GM19468 (cell line): Measurements from ENCODE around the gene TCEAL7.
A peak's percentile ranks its signal among the peaks of the same experiment; 100 is the strongest.
"Not testable (repeated sequence)": the region's sequence is repeated elsewhere in the genome, so short reads cannot be mapped to it uniquely, and the experiment has no call there.

ENCODE experiments used
- ATAC-seq: cut with Tn5 transposase; IDR thresholded peaks from one replicate; pipeline ENCODE4 v1.9.1; 2021; ENCODE audit warnings: mild to moderate bottlenecking, moderate library complexity, moderate number of reproducible peaks; ENCODE audit not compliant: unreplicated experiment; ENCODE audit errors: extremely low read depth

The TCEAL7 gene, protein sequence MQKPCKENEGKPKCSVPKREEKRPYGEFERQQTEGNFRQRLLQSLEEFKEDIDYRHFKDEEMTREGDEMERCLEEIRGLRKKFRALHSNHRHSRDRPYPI

DNA sequence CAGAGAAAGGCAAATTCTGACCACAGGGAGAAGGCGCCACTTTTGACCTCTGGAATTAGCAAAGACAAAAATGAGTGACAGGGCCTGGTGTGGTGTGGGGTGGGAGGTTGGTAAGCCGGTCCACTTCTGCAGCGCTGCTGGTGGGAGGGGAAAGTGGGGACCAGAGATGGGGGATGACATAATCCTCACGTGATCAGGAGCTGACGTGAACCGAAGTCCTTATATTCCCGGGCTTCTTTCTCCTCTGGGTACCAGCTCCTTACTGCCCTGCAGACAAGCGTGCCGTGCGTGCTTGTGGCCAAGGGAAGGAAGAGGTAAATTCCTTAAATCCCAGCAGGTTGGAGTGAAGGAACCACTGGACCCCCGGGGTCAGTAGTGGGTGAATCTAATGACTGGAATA, at the start of gene TCEAL7:
TCEAL7 (plus strand) TSS at position 249 of the 400 bp plus-strand sequence. CDS start 1,165 bp downstream, outside the sequence.
- no peak for ATAC-seq

DNA sequence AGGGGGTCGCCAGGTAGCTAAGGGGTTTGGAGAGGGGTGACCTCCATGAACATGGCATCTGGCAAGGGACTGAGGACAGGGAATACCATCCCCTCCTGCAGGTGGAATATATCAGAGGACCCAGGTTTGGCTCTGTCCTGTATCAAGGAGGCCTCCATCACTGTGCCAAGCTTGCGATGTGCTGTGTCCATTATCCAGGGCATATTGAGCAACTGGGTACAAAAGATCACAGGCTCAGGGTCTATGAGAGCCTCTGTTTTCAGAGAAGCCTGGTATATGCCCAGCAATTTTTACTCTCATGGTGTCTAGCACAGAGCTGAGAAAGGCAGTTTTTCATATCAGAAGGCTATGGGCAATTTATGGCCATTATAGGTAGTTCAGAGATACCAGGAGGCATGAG, 36.9 kb upstream of the TCEAL7 start:
- ATAC-seq, result no peak

DNA sequence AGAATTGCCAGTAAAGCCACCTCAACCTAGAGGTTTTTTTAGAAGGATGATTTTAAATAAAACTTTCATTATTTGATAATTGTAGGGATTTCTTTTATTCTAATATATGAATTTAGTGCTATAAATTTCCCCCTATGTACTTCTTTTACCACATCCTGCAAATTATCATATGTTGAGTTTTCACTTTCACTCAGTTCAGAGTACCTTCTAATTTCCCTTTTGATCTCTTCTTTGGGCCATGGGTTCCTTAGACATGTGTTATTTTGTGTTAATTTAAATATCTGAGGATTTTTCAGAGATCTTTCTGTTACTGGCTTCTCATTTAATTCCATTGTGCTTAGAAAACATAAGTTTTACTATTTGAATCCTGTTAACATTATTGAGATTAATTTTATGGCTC, 25.3 kb upstream of the TCEAL7 start:
- no peak for ATAC-seq

DNA sequence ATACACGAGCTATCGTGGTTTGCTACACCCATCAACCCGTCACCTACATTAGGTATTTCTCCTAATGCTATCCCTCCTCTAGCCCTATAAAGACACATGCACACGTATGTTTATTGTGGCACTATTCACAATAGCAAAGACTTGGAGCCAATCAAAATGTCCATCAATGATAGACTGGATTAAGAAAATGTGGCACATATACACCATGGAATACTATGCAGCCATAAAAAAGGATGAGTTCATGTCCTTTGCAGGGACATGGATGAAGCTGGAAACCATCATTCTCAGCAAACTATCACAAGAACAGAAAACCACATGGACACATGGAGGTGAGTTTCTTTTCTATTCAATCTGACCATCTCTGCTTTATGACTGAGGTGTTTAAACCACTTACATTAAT, 24.4 kb upstream of the TCEAL7 start:
- ATAC-seq, result not testable (repeated sequence)

DNA sequence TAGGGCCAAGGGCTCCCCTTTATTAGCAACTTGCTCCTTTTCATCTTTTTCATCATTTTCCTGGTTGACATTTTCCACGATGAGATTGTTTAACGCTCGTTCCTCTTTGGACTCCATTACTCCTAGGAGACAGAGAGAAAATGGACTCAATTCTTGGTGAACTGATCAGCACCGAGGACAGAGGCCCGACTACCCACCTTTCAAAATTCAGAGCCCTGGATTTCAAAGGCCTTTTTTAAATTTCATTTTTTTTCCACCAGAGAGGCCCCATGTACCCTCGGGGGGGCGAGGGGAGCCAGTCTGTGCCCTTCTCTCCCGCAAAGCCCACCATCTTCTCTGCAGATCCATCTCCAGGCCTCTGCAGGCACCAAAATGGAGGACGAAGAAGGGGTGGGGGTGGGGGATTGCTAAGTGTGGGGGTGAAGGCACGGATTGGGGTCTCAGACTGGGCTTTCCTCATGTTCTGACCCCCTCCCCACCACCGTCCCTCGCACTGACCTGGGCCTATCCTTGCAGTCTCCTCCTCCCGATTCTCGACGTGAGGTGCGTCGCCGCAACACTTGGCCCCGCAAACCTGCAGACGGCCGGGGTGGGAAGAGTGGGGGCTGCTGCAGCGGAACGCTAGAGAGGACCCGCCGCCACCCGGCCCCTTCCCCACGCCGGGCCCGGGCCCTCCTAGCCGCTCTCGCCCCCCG, 20.0 kb upstream of the TCEAL7 start:
- no peak for ATAC-seq

DNA sequence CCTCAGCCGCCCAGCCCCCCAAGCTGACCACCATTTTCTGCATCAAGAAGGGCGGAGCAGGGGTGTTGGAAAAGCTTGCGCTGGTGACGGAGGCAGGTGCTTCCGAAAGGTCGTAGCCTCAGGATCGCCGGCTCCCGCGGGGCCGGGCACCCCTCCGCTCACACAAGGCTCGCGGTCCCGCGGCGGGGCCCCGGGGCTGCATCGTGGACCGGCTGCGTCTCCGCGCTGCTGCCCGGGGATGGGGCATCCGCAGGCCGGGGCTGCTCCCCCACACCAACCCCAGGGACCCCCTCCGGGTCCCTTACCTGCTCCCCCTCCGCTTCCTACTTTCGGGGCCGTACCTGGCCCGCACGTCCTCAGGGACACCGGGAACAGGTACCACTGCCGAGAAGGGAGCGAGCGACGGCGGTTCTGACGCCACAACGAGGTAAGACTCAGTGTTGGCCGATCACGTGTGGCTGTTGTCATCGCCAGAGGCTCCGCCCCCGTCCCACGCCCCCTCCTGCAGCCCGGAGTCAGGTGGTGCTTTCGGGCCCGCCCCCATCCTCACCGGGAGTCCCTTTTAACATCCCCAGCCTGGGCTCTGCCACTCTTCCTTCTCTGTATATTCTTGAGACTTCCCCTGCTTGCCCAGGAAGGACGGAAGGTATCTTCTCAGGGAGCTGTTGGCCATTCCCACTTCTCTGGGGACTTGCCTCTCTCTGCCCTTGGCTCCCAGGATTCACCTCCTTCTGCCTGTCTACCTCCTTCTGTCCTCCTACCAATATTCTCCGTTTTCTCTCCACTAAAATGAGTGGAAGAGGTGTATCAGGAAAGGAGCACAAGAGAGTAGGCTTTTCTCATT, 19.3 kb upstream of the TCEAL7 start, which contains the start of gene BEX2:
BEX2 (minus strand) TSS at position 436 of the 844 bp plus-strand sequence. CDS start 1,014 bp downstream, outside the sequence.
- ATAC-seq, result no peak

DNA sequence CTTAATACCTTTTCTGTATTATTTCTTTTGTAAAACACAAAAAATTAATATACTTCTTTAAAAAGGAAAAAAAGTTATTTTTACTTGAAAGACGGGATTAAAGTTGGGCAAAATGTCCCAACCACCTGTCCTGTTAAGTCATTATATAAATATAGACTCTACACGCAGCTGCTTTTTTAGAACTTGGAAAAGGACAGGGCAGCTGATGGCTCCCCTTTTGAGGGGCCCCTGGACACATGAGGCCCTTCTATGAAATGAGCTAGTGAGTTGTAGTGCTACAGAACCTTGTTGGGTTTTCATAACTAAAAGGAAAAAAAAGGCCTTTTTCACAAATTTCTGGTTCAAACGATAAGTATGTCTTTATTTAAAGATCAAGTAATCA, 18.6 kb upstream of the TCEAL7 start:
- ATAC-seq, result no peak

DNA sequence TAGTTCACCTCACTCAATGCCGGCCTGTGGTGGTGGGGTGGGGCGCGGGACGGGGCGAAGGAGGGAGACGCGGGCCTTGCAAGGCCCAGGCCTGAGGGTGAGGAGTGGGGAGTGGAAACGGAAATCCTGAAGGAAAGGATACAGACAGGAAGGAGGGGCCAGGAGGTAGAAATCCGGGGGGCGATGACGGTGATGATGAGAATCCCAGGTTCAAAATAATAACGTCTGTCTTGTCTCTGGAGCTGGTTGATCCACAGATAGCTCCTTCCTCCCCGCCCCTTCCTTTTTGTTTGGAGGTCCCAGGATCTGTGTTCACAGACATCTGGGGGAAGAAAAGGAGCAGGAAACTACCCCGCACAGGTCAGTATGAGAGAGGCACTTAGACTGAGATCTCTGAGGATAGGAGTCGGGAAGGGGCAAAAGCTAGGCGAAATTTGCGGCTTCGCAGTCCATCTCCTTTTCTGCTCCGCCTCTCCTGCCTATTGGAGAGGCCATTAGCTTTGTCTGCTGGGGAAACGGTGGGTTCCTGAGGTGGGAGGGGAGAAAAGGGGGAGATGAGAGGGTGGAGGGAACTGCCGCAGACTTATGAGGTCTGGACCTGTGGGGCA, 746 bp downstream of the TCEAL7 start:
- ATAC-seq, result no peak

DNA sequence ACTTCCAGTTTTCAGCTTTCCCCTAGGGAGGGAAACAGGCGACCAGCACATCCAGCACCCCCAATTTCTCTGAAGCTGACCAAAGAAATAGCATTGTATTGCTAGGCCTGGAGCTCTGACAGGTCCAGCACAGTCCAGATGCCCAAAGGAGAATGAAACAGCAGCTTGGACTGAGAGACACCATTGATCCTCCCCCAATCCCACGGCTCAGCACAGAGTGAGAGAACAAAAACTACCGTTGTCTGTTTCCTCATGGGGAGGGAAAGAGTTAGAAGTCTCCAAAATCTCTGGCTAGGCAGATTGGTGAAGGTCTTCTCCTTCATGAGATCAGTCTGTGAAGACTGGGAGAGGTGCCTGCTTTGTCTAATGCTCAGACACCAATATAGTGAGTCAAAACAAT, 8.6 kb downstream of the TCEAL7 start:
- no peak for ATAC-seq

DNA sequence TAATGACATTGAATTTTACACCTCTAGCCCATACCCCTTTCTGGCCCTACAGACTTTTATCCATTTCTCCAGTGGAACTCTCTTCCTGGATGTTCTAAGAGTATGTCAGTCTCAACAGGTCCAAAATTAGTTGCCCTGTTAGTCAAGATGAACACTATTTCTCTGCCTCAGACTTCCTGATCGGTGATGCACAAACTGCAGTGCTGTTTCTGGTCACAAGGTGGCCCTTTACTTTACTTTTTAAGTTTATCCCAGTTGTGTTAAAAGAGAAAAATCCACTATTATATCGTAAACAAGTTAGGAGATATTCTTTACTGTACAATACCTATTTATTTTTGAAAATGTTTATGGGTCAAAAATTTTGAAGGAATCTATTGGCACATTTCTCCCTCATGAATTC, 13.1 kb downstream of the TCEAL7 start:
- ATAC-seq, result peak; percentile 57

DNA sequence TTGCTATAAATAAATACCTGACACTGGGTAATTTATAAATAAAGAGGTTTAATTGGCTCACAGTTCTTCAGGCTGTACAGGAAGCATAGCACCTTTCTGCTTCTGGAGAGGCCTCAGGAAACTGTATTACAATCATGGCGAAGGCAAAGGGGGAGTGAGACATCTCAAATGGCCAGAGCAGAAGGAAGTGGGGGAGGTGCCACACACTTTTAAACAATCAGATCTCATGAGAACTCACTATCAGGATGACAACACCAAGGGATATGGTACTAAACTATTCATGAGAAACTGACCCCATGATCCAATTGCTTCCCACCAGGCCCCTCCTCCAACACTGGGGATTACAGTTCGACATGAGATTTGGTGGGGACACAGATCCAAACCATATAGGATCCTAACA, 14.6 kb downstream of the TCEAL7 start:
- ATAC-seq, result no peak

DNA sequence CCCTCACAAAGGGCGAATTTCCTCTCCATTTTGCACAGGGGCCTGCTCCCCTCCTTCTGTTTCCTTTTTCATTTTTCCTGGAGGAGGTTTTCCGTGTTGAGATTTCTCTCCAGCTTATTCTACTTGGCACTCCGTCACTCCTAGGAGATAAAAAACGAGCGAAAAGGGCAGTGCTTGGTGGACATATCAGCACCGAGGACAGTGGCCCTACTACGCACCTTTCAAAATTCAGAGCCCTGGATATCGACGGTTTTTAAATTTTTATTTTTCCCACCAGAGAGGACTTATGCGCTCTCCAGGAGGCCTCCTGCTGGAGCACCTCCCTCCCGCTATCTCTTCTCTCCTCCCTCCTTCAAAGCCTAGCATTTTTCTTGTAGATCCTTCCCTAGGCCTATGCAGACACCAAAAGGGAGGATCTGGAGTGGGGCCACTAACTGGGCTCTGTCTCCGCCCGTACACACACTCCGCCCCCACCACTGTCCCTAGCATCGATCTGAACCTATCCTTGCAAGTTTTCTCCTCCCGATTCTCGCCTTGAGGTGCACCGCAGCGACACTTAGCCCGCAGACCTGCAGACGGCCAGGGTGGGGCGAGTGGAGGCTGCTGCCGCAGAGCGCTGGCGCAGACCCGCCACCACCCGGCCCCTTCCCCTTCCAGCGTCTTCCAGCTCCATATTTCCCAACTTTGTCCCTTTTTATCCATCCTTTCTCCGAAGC, 17.8 kb downstream of the TCEAL7 start:
- ATAC-seq, result no peak

DNA sequence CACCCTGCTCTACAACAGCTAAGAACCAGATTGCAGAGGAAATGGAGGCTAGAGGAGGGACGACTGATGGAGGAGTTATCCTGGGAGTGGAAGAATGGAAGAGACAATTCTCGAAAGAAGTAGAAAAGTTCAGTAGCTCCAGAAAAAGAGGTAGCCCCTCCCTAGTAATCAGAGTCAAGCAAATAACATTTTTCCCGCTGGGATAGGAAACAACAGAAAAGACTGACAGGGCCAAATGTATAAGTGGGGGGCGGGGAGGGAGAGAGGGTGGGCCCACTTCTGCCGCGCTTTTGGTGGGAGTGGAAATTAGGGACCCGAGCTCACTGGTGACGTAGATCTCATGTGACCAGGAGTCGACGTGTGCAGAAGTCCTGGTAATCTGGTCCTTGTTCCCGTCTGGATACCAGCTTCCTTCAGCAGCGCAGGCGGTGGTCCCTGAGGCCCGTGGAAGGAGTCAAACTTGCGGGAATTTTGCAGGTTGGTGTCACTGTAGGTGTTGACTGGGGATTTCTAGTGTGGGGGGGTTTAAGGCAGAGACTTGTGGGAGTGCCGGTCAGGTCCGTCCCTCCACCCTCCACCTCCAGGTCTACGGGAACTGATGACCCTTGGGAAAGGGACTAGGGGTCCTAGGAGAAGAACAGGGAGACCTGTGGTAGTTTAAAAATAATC, 26.2 kb downstream of the TCEAL7 start, which contains the start of gene TCEAL9:
TCEAL9 (plus strand) TSS at position 377 of the 669 bp plus-strand sequence. CDS start 1,179 bp downstream, outside the sequence.
- no peak for ATAC-seq

DNA sequence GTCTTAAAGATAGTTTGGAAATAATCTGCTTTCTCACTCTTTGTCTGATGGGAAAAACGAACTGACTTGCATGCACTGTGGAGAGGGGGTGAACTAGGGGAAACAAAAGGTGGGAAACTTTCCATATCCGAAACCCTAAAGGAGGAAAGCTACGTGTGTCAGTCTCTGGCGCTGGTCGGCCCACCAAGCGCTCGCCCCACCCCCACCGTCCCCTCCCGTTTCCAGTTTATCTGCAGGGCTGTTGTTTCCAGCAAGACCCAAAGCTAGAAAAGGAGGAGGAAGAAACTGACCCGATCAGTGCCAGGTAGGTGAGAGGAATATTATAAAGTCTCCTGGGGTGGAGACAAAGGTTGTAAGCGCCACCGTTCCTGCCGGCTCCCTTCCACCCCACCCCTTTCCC, 26.8 kb downstream of the TCEAL7 start:
- no peak for ATAC-seq

DNA sequence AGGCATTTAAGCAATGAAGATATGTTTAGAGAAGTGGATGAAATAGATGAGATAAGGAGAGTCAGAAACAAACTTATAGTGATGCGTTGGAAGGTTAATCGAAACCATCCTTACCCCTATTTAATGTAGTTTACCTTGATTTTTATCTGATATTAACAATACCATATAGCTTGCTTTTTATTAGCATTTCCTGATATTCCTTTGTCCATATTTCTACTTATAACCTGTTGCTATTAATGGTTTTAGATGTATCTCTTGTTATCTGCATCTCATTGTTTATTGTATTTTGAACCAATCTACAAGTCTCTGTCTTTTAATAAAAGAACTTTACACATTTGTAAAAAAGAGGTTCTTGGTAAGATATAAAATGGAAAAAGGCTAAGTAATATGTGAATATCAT, 27.8 kb downstream of the TCEAL7 start:
- ATAC-seq, result no peak

DNA sequence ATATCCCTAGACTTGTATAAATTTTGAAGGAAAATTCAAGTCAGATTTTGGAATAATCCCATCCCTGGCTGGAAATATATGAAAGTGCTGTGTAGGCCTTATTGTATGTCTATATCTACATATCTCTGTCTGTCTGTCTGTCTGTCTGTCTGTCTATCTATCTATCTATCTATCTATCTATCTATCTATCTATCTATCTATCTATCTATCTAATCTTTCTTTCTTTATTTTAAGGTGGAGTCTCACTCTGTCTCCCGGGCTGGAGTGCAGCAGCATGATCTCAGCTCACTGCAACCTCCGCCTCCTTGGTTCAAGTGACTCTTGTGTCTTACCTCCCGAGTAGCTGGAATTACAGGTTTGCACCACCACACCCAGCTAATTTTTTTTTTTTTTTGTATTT, 29.6 kb downstream of the TCEAL7 start:
- ATAC-seq, result not testable (repeated sequence)

DNA sequence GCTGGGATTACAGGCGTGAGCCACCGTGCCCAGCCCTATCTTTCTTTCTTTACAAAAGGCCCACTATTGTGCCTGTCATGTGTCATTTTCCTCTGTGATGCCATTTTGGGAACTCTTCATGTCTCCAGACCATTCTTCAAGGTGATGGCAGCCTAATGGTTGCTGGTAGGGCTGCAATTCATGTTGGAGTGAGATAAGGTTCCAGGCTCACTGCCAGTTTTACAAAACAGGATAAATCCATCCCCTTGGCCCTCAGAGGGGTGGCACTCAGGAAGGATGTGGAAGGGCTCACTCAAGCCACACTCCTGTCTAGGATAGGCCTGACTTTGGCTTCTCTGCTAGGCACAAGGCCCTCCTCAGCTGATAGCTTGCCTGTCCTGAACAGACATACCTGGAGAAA, 30.1 kb downstream of the TCEAL7 start:
- no peak for ATAC-seq

DNA sequence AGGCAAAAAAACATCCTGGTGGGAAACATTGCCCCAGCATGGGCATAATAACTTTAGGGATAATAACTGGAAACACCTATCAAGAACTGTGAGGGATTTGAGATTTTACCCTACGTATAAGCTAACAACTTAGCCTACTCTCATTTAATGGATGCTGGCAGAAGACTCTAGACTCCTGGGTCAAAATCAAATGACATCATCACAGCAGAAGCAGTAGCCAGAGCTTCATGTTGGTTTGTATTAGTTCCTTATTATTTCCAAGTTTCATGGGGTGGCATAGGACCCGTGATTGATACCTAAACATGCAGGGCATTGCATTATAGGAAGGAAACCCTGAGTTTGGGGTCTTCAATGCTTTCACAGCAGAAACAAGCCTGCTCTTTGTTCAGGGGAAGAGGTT, 30.9 kb downstream of the TCEAL7 start:
- no peak for ATAC-seq

DNA sequence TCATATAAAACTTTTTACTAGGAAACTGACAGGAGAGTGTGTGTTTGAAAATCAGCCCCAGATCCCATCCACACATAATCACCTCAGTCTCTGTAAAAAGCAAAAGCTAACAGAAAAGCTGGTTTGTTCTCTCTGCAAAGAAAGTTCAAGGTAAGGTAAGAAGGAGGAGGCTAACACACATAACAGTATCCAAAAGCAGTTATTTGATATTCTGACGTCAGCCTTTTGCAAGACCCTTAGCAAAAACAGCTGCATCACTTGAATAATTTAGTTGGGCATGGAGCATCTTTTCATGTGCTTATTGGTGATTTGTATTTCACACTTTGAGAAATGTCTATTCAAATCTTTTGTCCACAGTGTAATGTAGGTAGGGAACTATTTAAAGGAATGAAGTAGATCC, 31.8 kb downstream of the TCEAL7 start:
- no peak for ATAC-seq

DNA sequence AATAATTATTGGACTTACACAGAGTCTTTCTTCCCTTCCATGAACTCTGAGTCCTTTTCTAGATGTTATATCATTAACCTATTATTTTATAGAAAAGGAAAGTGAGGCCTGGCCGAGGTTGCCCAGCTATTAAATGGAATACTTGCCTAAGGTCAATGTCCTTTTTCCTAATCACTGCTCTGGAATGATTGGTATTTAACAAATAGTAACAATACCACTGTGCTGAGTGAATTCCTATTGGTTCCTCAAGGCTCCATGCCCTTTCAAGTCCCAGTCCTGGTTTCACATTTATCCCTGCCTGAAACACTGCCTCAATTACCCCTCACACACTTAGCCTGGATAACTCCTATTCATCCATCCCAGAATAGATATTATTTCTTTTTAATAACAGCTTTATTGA, 32.4 kb downstream of the TCEAL7 start:
- no peak for ATAC-seq
